ENCODE data around the gene DPF3.
A peak's percentile ranks its signal among the peaks of the same experiment; 100 is the strongest.

Gene DPF3

DNA sequence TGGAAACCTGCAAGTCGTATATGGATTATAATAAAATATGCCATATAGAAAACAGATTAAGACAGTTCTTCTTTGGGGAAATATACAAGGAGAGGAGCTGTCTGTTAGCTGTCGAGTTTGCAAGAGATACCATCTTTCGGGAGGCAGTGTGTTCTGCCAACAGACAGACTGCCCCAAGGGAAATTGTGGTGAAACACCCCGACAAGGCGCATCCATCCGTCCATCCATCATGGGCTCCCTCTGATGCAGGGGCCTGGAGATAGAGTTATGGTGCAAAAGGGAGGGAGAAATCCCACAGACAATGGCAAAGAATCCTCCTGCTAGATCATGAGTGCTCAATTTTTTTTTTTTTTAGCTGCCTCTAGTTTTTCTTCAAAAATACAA, 156.3 kb downstream of the DPF3 start:
- DNase-seq (ENCODE audit: low read depth, low spot score): no peak
- H3K4me3 ChIP-seq (ENCODE audit: low read length): no peak overlapping the region

DNA sequence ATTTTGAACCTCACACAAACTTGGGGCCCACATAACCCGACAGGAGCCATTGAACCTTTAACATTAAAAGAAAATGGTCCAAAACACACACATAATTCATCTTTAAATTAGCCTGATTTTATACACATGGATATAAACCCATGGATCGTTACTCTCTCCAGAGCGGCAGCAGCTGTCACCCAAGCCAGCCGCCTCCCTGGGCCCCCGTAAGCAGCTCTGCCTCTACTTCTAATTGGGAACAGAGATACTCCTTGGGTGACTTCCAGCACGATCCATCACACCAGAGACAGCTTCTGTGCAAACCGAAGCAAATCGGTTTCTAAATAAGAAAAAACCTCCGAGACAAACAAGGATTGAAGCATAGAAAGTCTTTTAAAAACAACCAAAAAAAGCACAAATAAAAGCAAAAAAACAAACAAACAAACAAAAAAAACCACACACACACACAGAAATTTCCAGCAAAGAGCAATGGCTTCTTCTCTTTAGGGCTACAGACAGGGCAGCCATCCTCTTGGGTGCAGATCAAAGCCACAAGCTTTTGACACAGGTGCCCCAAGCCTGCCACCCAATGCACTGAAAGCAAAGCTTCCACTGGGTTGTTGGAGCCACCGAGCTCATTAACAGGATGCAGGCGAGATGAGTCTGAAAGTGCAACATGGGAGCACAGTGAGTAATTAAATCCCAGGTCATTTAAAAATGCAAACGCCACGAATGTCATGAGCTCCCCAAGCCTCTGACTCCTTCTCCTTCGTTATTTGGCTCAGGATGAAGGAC, 156.9 kb downstream of the DPF3 start:
- no peak overlapping the region for H3K4me3 ChIP-seq (ENCODE audit: low read length)
- DNase-seq (ENCODE audit: low read depth, low spot score): peak; percentile 42

DNA sequence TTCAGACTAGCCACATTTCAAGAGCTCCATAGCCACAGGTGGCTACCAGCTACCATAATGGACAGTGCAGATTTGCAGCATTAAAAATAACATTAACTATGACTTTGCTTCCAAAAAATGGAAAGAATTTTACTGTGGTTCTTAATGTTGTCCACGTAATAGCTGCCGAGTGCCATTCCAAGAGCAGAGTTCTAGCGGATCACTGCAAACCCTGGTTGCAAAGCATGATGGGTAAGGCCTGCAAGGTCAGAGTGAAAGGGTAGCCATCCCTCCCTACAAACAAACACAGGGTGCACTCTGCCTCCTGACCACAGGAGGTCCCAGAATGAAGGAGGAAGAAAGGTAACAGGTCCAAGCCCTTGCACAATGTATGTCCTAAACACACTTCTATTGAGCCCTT, 157.6 kb downstream of the DPF3 start:
- DNase-seq (ENCODE audit: low read depth, low spot score): no peak
- H3K4me3 ChIP-seq (ENCODE audit: low read length): no peak overlapping the region

DNA sequence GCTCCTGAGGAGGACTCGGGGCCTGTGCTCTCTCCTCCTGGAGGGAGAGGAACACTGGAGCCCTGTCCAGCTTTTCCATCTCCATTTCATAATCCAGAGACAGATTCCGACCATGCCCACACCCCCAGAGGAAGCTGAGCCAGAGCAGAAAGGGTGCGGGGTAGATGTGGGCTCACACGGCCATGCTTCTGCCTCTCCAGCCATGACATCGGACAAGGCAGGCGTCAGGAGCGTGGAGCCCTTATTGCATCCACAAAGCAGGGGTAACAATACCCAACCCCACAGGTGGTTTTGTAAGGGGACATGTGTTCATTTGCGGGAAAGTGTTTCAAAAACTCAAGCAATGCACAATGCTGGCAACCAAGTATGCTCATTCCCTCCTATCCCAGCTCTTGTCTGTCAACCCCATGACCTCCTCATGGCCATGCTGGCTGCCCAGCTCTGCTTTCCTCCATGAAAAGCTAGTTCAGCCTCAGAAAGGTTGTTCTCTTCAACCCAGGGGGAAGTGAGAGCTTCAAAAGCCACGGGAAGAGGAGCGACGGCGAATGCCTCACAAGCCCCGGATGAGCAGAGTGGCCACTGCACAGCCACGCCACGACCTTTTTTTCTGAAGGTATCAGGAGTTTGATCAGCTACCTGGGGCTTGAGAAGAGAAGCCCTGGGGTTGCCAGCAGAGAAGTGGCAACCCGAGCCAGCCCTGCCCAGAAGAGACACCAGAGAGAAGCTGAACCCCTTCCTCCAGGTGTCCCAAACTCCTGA, 161.7 kb downstream of the DPF3 start:
- no peak for DNase-seq (ENCODE audit: low read depth, low spot score)
- no peak overlapping the region for H3K4me3 ChIP-seq (ENCODE audit: low read length)

DNA sequence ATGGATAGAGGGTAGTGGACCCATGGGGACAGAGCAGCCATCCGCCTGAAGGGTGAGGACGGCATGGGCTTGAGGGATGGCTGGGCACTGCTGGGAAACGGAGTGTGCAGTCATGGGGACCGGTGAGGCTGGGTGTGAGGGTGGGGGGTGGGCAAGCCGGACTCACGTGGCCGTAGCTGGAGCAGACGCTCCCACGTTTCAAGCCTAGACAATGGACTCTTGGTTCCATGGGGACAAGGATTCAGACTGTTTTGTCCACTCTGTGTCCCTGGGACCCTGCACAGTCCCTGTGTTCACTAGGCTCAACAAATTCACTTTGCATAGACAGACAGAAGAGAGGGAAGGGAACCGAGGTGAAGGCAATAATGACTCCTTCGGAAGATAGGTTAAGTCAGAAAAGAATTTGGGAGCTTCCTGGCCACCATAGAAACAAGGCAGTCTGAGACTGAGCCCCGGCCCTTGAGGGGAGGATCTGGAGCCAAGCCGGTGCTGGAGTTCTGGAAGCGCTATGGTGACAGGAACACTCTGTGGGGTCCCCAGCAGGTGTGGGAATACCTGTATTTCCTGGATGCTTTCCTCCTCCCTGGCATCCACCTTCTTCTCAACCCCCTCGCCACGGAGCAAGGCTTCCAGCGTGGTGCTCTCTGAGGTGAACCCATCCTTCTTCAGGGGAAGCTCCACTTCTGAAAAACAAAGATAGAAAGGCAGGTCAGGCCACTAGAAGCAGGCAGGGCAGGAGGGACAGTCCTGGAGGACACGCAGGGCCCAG, 162.5 kb downstream of the DPF3 start:
- no peak overlapping the region for H3K4me3 ChIP-seq (ENCODE audit: low read length)
- no peak for DNase-seq (ENCODE audit: low read depth, low spot score)

DNA sequence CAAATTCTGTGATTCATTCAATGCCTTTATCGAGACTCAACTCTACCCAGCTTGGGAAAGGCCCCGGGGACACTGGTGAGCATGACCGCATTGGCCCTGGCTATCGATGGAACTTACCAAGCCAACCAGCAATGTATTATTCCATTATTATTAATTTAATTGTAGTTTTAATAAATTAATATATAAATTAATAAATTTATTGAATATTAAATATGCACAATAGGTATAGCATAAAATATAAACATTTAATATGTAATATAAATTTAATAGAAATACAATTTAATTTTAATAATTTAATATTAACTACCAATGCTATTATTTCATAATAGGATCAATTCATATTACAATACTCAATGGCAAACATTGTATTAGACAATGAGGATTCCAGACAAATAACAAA, 163.4 kb downstream of the DPF3 start:
- DNase-seq (ENCODE audit: low read depth, low spot score): no peak
- H3K4me3 ChIP-seq (ENCODE audit: low read length): no peak overlapping the region

DNA sequence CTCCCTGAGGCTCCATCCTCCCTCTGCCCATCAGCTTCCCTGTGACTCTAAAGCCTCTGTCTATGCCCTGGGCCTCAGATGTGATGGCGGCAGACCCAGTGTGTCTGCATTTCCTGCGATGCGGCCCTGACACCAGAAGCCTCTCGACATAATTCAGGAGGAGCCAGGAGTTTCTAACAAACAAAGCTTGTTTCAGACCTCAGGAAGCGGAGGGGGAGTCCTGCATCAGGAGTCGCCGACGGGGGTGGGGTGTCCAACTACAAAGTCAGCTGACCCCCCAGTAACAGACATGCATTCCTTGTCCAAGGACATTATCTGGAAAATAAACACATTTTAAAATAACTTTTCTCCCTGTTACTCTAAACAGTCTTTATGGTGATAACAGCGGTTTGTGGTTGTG, 167.5 kb downstream of the DPF3 start:
- no peak for DNase-seq (ENCODE audit: low read depth, low spot score)
- no peak overlapping the region for H3K4me3 ChIP-seq (ENCODE audit: low read length)

DNA sequence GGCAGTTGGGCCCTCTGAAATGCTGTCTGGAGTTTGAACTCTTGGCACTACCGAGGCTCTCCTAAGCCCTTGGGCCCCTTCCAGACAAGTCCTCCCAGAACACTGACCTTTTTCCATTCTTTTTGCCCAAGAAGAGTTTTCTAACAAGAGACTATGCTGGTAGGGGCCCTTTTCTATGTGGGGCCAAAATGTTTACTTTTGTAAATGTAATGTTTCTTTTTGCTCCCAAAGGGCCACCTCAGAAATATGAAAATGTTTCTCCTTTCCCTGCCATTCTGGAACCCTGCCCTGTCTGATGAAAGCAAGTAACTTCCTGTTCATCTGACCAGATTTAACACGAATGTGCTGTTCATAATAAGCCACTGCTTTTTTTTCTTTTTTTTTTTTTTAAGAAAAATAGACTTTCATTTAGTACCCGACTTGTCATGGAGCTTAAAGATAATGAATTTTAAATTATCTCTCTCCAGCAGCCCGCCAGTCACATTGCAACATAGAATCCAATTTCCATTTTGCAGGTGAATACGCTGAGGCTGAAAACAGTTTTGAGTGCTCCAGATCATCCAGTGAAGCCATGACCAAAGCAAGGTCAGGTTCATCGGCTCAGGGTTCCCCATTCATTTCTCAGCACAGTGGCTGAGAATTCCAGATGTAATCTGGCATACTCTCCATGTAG, 169.9 kb downstream of the DPF3 start:
- no peak for DNase-seq (ENCODE audit: low read depth, low spot score)
- no peak overlapping the region for H3K4me3 ChIP-seq (ENCODE audit: low read length)

DNA sequence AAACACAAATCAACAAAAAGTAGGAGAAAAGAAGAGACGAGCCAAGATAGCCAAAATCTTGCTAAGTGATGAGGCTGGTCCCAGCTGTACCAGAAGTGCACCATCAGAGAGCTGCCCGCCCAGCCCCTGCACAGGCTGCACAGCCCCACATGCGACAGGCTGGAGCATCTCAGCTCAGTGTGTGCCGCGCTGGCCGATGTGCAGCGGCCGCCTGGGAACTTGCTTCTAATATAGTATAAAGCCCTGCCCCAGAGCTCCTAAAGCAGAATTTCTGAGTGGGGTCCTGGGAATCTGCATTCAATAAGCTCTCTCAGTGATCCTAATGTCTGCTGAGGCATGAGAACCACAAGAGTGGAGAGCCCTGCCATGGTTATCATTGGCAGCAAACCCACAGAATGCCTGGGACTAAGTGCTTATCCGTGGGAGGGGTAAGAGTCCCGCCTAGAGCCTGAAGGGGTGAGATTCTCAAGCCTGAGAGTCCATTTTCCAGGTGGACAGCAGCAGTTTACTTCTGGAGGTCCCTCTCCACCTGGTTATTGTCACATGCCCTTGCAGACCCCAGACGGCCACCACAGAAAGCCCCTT, 171.6 kb downstream of the DPF3 start:
- H3K4me3 ChIP-seq (ENCODE audit: low read length): no peak overlapping the region
- DNase-seq (ENCODE audit: low read depth, low spot score): no peak

DNA sequence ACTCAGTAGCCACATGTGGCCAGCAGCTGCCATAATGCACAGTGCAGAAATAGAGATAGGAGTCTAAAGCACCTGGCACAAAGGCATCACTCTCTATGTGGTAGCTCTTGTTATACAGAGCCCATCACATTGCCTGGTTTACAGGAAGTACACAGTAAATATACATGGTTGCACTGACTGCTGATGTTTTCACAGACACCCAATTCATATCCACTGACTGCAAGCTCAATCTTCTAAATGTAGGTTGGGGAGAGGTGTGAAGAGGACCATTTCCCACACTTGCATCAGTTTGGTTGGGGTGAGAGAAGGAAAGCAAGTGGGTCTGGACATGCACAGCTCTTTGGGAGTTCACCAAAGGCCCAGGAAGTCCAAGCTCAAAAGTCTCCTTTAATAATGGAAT, 172.8 kb downstream of the DPF3 start:
- DNase-seq (ENCODE audit: low read depth, low spot score): no peak
- no peak overlapping the region for H3K4me3 ChIP-seq (ENCODE audit: low read length)

DNA sequence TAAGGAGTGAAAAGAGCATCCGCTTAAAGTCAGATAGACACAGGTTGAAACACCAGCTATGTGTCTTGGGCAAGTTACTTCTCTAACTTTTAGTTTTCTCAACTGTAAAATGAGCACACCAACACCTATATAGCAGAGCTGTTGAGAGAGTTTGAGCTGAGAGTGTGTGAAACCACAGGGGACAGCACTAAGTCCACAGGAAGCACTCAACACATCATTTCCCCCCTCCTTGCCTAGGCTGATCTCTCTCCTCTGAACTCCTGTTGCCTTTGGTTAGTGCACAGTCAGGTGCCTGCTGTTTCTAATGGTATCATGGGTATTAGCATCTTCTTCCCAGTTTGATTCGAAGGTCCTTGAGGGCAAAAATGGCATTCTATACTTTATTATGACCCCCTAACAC, 176.7 kb downstream of the DPF3 start:
- H3K4me3 ChIP-seq (ENCODE audit: low read length): no peak overlapping the region
- no peak for DNase-seq (ENCODE audit: low read depth, low spot score)

DNA sequence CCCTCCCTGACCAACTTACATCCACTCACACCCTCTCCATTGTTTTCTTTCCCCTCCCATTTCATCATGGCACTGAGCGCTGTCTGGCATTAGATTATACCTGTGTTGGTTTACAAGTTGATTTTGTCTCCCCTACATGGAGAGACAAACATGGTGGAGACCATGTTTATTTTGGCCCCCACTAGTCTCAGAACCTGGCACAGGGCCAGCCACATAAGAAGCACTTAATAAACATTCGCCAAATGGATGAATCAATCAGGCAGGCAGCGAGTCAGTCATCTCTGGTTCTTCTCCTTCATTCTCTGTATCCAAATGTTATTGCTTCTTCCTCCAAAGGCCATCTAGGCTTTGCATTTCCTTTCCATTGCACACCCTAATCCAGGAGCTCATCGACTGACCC, 177.4 kb downstream of the DPF3 start:
- H3K4me3 ChIP-seq (ENCODE audit: low read length): no peak overlapping the region
- no peak for DNase-seq (ENCODE audit: low read depth, low spot score)

DNA sequence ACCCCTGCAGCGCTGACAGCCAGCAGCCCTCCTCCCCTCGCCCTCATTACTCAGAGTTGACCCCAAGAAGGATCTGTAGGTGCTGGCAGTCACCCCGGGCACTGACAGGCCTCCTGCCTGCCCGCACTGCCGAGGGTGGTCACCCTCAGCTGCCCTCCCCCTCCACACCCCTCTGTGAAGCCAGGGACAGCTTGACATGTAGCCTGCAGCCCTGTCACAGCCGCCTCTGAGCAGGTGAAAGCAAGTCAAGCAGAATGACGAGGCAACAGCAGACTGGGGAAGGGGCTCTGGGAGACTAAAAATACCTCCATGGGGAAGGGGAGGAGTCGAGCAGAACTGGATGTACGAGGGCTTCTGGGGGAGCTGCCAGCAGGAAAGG, 178.1 kb downstream of the DPF3 start:
- no peak for DNase-seq (ENCODE audit: low read depth, low spot score)
- H3K4me3 ChIP-seq (ENCODE audit: low read length): no peak overlapping the region

DNA sequence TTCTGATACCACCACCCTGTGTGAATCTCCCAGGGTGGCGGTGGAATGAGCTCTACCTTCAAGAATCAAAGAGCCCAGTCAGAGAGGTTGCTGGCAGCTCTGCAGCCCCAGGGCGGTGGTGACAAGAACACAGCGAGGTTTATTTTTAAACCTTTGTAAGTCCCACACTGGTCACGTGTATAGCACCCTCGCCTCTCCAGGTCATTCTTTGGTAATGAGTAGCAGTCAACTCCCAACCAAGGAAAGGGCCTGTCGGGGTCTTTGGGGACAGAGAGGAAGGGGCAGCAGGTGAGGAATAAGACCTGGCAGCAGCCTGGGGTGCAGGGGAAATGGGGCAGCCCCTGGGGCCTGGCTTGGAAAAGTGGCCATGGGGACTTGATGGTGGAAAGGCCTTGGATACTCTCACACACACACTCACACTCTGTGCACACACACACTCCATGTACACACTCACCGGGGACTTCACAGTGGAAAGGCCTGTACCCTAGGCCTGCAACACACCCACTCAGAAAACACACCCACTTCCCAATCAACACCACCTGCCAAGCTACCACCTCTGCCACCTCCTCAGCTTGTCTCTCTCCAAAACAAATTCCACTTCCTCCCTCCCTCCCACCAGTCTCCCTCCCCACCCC, 178.6 kb downstream of the DPF3 start:
- no peak overlapping the region for H3K4me3 ChIP-seq (ENCODE audit: low read length)
- peak; percentile 77 for DNase-seq (ENCODE audit: low read depth, low spot score)

DNA sequence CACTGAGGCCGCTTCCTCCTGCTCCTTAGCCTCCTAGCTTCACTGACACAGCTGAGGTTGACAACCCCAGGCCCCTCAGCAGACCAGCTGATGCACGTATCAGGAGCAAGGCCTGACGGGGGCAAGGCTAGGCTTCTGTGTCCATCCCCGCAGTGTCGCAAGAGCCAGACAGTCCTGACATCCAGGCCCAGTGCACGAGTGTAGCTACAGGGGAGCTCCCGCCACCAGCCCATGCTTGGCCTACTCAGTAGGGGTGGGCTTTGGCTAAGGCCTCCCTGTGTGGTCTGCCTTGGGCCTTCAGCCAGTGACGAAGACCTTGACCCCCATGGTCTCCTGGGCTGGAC, 179.1 kb downstream of the DPF3 start:
- no peak for DNase-seq (ENCODE audit: low read depth, low spot score)
- no peak overlapping the region for H3K4me3 ChIP-seq (ENCODE audit: low read length)

DNA sequence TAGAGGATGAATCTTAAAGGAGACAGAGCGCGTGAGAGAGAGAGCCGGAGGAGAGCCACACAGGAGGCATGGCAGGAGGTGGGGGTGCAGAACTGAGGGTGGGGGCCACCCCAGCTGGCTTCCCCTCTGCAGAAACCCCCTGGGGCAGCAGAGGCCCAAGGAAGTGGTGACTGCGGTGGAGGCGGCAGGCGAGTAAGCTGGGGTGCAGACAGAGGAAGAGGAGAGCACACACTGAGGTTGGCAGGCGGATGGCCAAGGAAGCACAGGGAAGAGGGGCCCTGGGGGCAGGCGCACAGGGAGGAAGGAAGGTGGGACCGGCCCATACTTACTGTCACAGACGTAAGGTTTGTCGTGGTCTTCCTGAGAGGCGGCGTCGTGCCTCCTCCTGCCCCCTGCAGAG, 179.8 kb downstream of the DPF3 start:
- DNase-seq (ENCODE audit: low read depth, low spot score): peak; percentile 86
- no peak overlapping the region; the same call in 1 of the 2 replicates for H3K4me3 ChIP-seq (ENCODE audit: low read length)

DNA sequence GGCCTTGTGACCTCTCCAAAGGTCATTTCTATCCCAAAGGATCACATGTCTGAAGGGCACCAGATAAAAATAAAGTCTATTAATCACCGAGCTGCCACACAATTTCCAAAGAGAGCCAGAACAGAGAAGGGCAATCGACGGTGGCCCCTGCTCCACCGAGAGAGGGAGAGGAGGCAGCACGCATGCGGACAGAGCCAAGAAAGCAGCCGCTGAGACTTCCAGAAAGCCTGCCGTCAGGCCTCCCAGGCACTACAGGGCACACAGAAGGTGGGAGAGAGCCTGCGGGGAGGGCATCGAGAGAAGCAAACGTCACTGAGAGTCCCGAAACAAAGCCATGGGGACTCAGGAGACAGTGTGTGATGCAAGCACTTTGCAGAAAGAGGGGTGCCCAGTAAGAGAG, 182.0 kb downstream of the DPF3 start:
- no peak overlapping the region for H3K4me3 ChIP-seq (ENCODE audit: low read length)
- no peak for DNase-seq (ENCODE audit: low read depth, low spot score)

DNA sequence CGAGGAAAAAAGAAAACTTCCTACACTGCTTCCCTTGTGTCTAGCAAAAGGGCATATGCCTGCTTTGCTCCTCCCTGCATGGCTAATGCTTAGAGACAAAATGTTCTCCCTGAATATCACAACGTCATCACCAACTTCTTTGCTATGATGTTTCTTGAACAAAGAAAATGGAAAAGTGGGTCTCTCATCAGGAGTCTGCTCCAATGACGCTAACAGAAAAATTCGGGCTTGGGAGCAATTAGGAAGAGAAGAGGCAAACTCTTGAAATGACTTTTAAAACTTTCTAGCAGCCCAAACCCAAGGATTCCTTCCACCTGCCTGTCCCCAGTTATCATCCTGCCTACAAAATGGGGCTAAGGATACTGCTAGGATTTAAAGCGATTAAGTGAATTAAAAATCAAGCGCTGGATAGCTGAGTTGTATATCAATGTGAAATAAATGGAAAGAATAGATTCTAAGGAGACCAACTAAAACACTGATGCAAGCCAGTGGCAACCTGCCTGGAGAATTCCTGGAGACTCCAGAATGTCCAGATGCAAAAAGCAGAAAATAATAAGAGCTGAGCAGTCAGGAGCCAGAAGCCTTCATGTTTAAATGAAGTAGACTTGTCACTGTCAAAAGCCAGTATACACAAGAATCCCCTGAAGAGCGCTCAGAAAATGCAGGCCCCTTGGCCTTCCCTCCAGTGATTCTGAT, 183.8 kb downstream of the DPF3 start:
- DNase-seq (ENCODE audit: low read depth, low spot score): no peak
- H3K4me3 ChIP-seq (ENCODE audit: low read length): no peak overlapping the region

All from Jurkat, Clone E6-1 (cell line).